H54 (cell line): ENCODE results near the gene AGL.
"Not testable (repeated sequence)": the region's sequence is repeated elsewhere in the genome, so short reads cannot be mapped to it uniquely, and the experiment has no call there.

Experiments
- DNase-seq: peaks from one replicate; pipeline ENCODE4 v3.0.0; 2011; ENCODE audit warnings: low spot score, mixed read lengths; ENCODE audit not compliant: insufficient read length
- FAIRE-seq: peaks from 3 replicates; lab custom pipeline; 2011; peaks lifted over from hg19 to GRCh38; lab: Jason Lieb, UNC
- POLR2A ChIP-seq: IDR thresholded peaks from 2 replicates; pipeline ENCODE4 v1.6.1; 2011; ENCODE audit warnings: low read depth, mild to moderate bottlenecking, low read length

The AGL gene

GRCh38 chr1:99970713-99971255, 120.6 kb downstream of the AGL start:
- DNase-seq, result no peak
- TF ChIP-seq POLR2A, result no peak

GRCh38 chr1:99972066-99972465, 121.9 kb downstream of the AGL start:
- not testable (repeated sequence) for FAIRE-seq, DNase-seq

More at GRCh38 chr1:99970713-99971255, 120.6 kb downstream of the AGL start:
- no peak for FAIRE-seq
